ENCODE measurements around the gene CKS1B. TPM values are rescaled to one million over a fixed set of nuclear protein-coding genes. Genes with fewer than 3 reads are reported as not detected.

Gene CKS1B
- total and polyA plus RNA-seq, 10 donors = 15.7 to 51.5 (median 27.5) TPM

- H3K9me3 ChIP-seq = no peaks in the 10 kb centered on the region
- peaks cover 23 to 95% (median 59%) of the 10 kb centered on the region in 6 donors for H3K4me1 ChIP-seq
- peaks cover 0 to 70% (median 61%) of the 10 kb centered on the region in 6 donors for H3K36me3 ChIP-seq
- whole genome bisulfite sequencing, 5 donors = 2 to 4% (median 3%) methylated on average over 18 to 25 of the region's 25 CpGs
- intact Hi-C loops (cut with DNase I; ENCODE audit: low total_unique reads) = loop anchor here (5.0 kb wide), 1 partner anchor 40 kb away; the partner anchor contains the start of gene ZBTB7B
- peak; percentile 84 for DNase-seq
- peak overlapping the region; percentile 85 to 99 (median 98) for H3K27ac ChIP-seq
- H3K4me3 ChIP-seq = peak overlapping the region; percentile 80 to 97 (median 88)
- TF ChIP-seq POLR2AphosphoS5 (IDR thresholded peaks at IDR 0.05) (peak in 1 of 3 donors; percentile 3), CTCF (IDR thresholded peaks at IDR 0.05 in 8 of 11, conservative IDR thresholded peaks at IDR 0.05 in 3 of 11) (no peak), POLR2A (IDR thresholded peaks at IDR 0.05) (no peak)
- no peaks in the 10 kb centered on the region for H3K27me3 ChIP-seq (replicated peaks in 1 of 7)
Measured at GRCh38 chr1:154962156-154962749, 12.2 kb upstream of the CKS1B start.

- no peaks in the 10 kb centered on the region for H3K27me3 ChIP-seq (replicated peaks in 1 of 7)
- peak overlapping the region in 6 of 8 donors; percentile 9 to 97 (median 84) for H3K4me3 ChIP-seq
- H3K9me3 ChIP-seq = no peaks in the 10 kb centered on the region
- 63 to 81% (median 72%) methylated on average over 6 of the region's 6 CpGs for WGBS, 5 donors
- DNase-seq = peak; percentile 77
- H3K27ac ChIP-seq = peak overlapping the region; percentile 85 to 99 (median 98)
- intact Hi-C loops (cut with DNase I; ENCODE audit: low total_unique reads) = loop anchor here (5.0 kb wide), 1 partner anchor 39 kb away; the partner anchor contains the start of gene ZBTB7B
- TF ChIP-seq POLR2AphosphoS5 (IDR thresholded peaks at IDR 0.05) = no peak
- TF ChIP-seq CTCF (IDR thresholded peaks at IDR 0.05 in 8 of 11, conservative IDR thresholded peaks at IDR 0.05 in 3 of 11) = no peak
- no peak for TF ChIP-seq POLR2A (IDR thresholded peaks at IDR 0.05)
- peaks cover 23 to 95% (median 65%) of the 10 kb centered on the region in 6 donors for H3K4me1 ChIP-seq
- H3K36me3 ChIP-seq = peaks cover 3 to 75% (median 66%) of the 10 kb centered on the region in 6 donors
Measured at GRCh38 chr1:154962795-154963330, 11.6 kb upstream of the CKS1B start.

GRCh38 chr1:154963643-154964042, 10.8 kb upstream of the CKS1B start:
- intact Hi-C loops (cut with DNase I; ENCODE audit: low total_unique reads) = loop anchor here (5.0 kb wide), 1 partner anchor 39 kb away; the partner anchor contains the start of gene ZBTB7B
- Histone ChIP-seq H3K36me3 (peaks cover 3 to 75% (median 67%) of the 10 kb centered on the region in 6 donors), H3K27me3 (replicated peaks in 1 of 7) (no peaks in the 10 kb centered on the region), H3K27ac (peak overlapping the region in 3 of 8 donors; percentile 96 to 99 (median 98)), H3K4me3 (no peak overlapping the region), H3K9me3 (no peaks in the 10 kb centered on the region), H3K4me1 (peaks cover 26 to 95% (median 70%) of the 10 kb centered on the region in 6 donors)
- TF ChIP-seq CTCF (IDR thresholded peaks at IDR 0.05 in 8 of 11, conservative IDR thresholded peaks at IDR 0.05 in 3 of 11) (no peak), POLR2A (IDR thresholded peaks at IDR 0.05) (no peak), POLR2AphosphoS5 (IDR thresholded peaks at IDR 0.05) (no peak)
- peak; percentile 28 for DNase-seq
- 82 to 88% (median 86%) methylated on average over 8 of the region's 8 CpGs for WGBS, 5 donors

GRCh38 chr1:154964359-154964758, 10.1 kb upstream of the CKS1B start:
- no peaks in the 10 kb centered on the region for H3K27me3 ChIP-seq (replicated peaks in 1 of 7)
- 82 to 92% (median 87%) methylated on average over 6 of the region's 6 CpGs for WGBS, 5 donors
- peak overlapping the region in 2 of 8 donors; percentile 96 to 99 for H3K27ac ChIP-seq
- H3K4me1 ChIP-seq = peaks cover 30 to 95% (median 73%) of the 10 kb centered on the region in 6 donors
- DNase-seq = no peak
- peaks cover 3 to 75% (median 64%) of the 10 kb centered on the region in 6 donors for H3K36me3 ChIP-seq
- intact Hi-C loops (cut with DNase I; ENCODE audit: low total_unique reads) = loop anchor here (5.0 kb wide), 1 partner anchor 38 kb away; the partner anchor contains the start of gene ZBTB7B
- TF ChIP-seq POLR2A (IDR thresholded peaks at IDR 0.05) (no peak), CTCF (IDR thresholded peaks at IDR 0.05 in 8 of 11, conservative IDR thresholded peaks at IDR 0.05 in 3 of 11) (no peak), POLR2AphosphoS5 (IDR thresholded peaks at IDR 0.05) (no peak)
- H3K4me3 ChIP-seq = no peak overlapping the region
- H3K9me3 ChIP-seq = no peaks in the 10 kb centered on the region

Data from spleen (tissue), 11 donors.